ENCODE data around the gene ABCB6.

GRCh38 chr2:219175928-219176817 lies 42.6 kb downstream of the ABCB6 start:
- no peak for TF ChIP-seq EZH2 (IDR thresholded peaks at IDR 0.05; ENCODE audit: low read length, unreplicated experiment)
- TF ChIP-seq CTCF (conservative IDR thresholded peaks at IDR 0.05; ENCODE audit: low read depth, low read length): no peak; the same call in 1 of the 2 replicates
- TF ChIP-seq EZH2phosphoT487 (IDR thresholded peaks at IDR 0.05; ENCODE audit: borderline replicate concordance, low read length): no peak
